SJCRH30 (cell line): ENCODE measurements around the gene SLAMF9. TPM values are rescaled to one million over a fixed set of nuclear protein-coding genes. Genes with fewer than 3 reads are reported as not detected.
A peak's percentile ranks its signal among the peaks of the same experiment; 100 is the strongest.

Experiments used
- DNase-seq, 2 experiments: peaks; one replicate each; pipeline ENCODE4 v3.0.0-alpha.2; 2015 to 2020
- H3K27ac ChIP-seq: fragments of 250-450 bp; sonication (Bioruptor Pico); 2 replicates; pipeline ENCODE4 v1.5.1; 2020; ENCODE audit warnings: mild to moderate bottlenecking, moderate library complexity
- H3K27me3 ChIP-seq: fragments of 250-450 bp; sonication (Bioruptor Pico); 2 replicates; pipeline ENCODE4 v1.5.1; 2020; ENCODE audit warnings: mild to moderate bottlenecking, moderate library complexity
- H3K36me3 ChIP-seq: fragments of 250-450 bp; sonication (Bioruptor Pico); 2 replicates; pipeline ENCODE4 v1.5.1; 2020; ENCODE audit warnings: mild to moderate bottlenecking, moderate library complexity
- H3K4me1 ChIP-seq: fragments of 250-450 bp; sonication (Bioruptor Pico); 2 replicates; pipeline ENCODE4 v1.5.1; 2020; ENCODE audit warnings: mild to moderate bottlenecking, moderate library complexity
- H3K4me3 ChIP-seq: fragments of 250-450 bp; sonication (Bioruptor Pico); 2 replicates; pipeline ENCODE4 v1.5.1; 2020; ENCODE audit warnings: mild to moderate bottlenecking, moderate library complexity
- H3K9me3 ChIP-seq: fragments of 250-450 bp; sonication (Bioruptor Pico); replicated peaks from 2 replicates; pipeline ENCODE4 v1.5.1; 2020; ENCODE audit warnings: mild to moderate bottlenecking, moderate library complexity
- total RNA-seq: library from RNA; depleted of rRNA; stranded (reverse); fragments of >200 nt; shearing (Covaris generic); gene quantifications from 2 replicates; pipeline ENCODE4 v1.2.3, GENCODE V29; 2014

The SLAMF9 gene
- total RNA-seq, 1 experiment from 2014 or later, result not detected

DNA sequence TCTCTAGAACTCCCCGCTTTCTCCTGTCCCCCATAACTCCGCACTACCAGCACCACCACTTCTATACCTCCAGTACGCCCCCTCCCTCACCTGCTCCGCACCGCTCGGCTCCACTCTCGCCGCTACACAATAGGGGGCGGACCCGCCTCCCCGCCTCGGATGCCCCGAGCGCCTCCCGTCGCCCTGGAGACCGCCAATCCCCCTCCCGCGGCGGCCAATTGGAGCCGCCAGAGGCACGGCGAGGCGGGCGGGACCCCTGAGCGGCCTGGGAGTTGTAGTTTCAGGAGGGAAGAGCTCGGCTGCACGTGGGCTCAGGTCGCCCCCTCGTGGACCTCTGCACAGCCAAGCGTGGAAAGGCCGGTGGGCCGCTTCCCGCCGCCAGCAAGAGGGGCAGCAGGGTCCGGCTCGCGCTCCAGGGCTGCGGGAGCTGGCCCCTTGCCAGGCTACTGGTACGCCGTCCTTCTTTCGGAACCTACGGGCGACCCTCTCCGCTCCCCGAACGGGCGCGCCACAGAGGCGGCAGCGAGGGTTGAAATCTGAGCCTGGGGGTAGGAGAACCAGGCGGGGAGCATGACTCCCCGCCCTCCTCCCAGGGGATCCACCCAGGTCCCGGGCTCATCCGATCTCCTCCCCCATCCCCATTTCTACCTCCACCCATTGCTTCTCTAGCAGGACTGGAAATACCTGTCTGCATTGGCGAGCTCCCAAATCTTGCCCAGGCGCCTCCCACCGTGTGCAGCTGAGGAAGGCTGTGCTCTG lies 8.4 kb downstream of the SLAMF9 start, which contains the start of gene IGSF9:
IGSF9 (minus strand) TSS at position 131 of the 759 bp plus-strand sequence. CDS start 2,159 bp downstream, outside the sequence.
- Histone ChIP-seq H3K4me3 (peak within 1 kb of the TSS; percentile 41), H3K27ac (no peak within 1 kb of the TSS), H3K4me1 (no peaks in the 10 kb centered on the region), H3K9me3 (no peaks in the 10 kb centered on the region), H3K27me3 (peaks cover 19% of the 10 kb centered on the region), H3K36me3 (no peaks in the 10 kb centered on the region)
- peak; percentile 79 for DNase-seq

- H3K27me3 ChIP-seq, result peaks cover 22% of the 10 kb centered on the region
- DNase-seq, result no peak
- H3K4me3 ChIP-seq, result peak overlapping the region; percentile 41
- H3K36me3 ChIP-seq, result no peaks in the 10 kb centered on the region
- H3K9me3 ChIP-seq, result no peaks in the 10 kb centered on the region
- no peaks in the 10 kb centered on the region for H3K4me1 ChIP-seq
- no peak overlapping the region for H3K27ac ChIP-seq
Measured at GRCh38 chr1:159944623-159945455, 9.2 kb downstream of the SLAMF9 start.

GRCh38 chr1:159943908-159944622 lies 10.0 kb downstream of the SLAMF9 start:
- Histone ChIP-seq H3K4me3 (no peak overlapping the region), H3K36me3 (no peaks in the 10 kb centered on the region), H3K27ac (no peak overlapping the region), H3K4me1 (no peaks in the 10 kb centered on the region), H3K9me3 (no peaks in the 10 kb centered on the region), H3K27me3 (peaks cover 25% of the 10 kb centered on the region)
- no peak for DNase-seq

DNA sequence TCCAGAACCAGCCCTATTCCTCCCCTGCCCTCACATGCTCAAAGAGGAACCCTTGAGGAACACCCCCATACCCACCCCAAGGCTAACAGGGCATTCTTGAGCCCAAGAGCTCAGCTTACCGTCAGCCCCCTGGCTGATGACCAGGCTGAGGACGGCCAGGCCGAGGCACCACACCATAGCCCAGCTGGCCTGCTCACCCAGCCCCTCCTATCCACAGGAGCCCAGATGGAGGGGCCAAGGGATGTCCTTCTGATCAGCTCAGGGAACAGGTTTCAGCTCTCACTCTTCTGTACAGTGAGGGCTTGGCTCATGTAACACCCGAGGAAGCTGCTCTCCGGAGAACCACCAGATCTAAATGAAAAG lies 10.8 kb downstream of the SLAMF9 start:
- DNase-seq, result no peak
- Histone ChIP-seq H3K36me3 (no peaks in the 10 kb centered on the region), H3K4me1 (no peaks in the 10 kb centered on the region), H3K4me3 (no peak overlapping the region), H3K9me3 (no peaks in the 10 kb centered on the region), H3K27me3 (peaks cover 25% of the 10 kb centered on the region), H3K27ac (no peak overlapping the region)

- peaks cover 25% of the 10 kb centered on the region for H3K27me3 ChIP-seq
- H3K36me3 ChIP-seq, result no peaks in the 10 kb centered on the region
- no peak overlapping the region for H3K4me3 ChIP-seq
Measured at GRCh38 chr1:159942632-159943277, 11.3 kb downstream of the SLAMF9 start.

GRCh38 chr1:159941591-159942560 lies 12.2 kb downstream of the SLAMF9 start:
- peaks cover 25% of the 10 kb centered on the region for H3K27me3 ChIP-seq
- H3K36me3 ChIP-seq, result no peaks in the 10 kb centered on the region
- DNase-seq, result no peak
- no peak overlapping the region for H3K4me3 ChIP-seq
- H3K9me3 ChIP-seq, result no peaks in the 10 kb centered on the region
- no peak overlapping the region for H3K27ac ChIP-seq
- 0 out of 2 replicates have a peak, but pooled peaks cover 2% of the 10 kb centered on the region for H3K4me1 ChIP-seq

More at GRCh38 chr1:159942632-159943277, 11.3 kb downstream of the SLAMF9 start:
- Histone ChIP-seq H3K27ac (no peak overlapping the region), H3K9me3 (no peaks in the 10 kb centered on the region), H3K4me1 (0 out of 2 replicates have a peak, but pooled peaks cover 2% of the 10 kb centered on the region)
- DNase-seq, result no peak

DNA sequence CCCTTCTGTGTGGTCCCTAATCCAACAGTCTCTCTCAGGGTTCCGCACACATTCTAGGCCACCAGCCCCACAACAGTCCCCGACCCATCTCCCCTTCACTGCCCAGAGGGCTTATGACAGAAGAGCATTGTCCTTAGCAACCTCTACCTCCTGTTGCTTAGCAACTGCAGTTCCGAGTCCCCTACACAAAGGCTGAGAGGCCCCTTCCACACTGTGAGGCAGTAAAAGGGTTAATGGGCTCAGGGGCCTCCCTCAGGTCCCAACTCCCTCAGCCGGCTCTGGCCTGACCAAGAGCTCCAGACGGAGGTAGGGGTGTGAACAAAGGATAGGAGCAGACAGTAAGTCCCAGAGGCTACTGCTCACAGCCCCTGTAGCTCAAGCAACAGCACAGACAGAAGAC lies 12.9 kb downstream of the SLAMF9 start:
- Histone ChIP-seq H3K4me1 (0 out of 2 replicates have a peak, but pooled peaks cover 2% of the 10 kb centered on the region), H3K9me3 (no peaks in the 10 kb centered on the region), H3K4me3 (no peak overlapping the region), H3K27ac (no peak overlapping the region), H3K36me3 (no peaks in the 10 kb centered on the region), H3K27me3 (peaks cover 25% of the 10 kb centered on the region)
- no peak for DNase-seq

- no peak for DNase-seq
- H3K4me3 ChIP-seq, result no peak overlapping the region
- H3K27ac ChIP-seq, result no peak overlapping the region
- H3K4me1 ChIP-seq, result 0 out of 2 replicates have a peak, but pooled peaks cover 2% of the 10 kb centered on the region
- peaks cover 21% of the 10 kb centered on the region for H3K27me3 ChIP-seq
- H3K36me3 ChIP-seq, result no peaks in the 10 kb centered on the region
- H3K9me3 ChIP-seq, result no peaks in the 10 kb centered on the region
Measured at GRCh38 chr1:159940006-159940620, 13.9 kb downstream of the SLAMF9 start.

- Histone ChIP-seq H3K4me3 (no peak overlapping the region), H3K4me1 (0 out of 2 replicates have a peak, but pooled peaks cover 2% of the 10 kb centered on the region), H3K27ac (no peak overlapping the region), H3K36me3 (no peaks in the 10 kb centered on the region), H3K27me3 (peaks cover 16% of the 10 kb centered on the region), H3K9me3 (no peaks in the 10 kb centered on the region)
- no peak for DNase-seq
Measured at GRCh38 chr1:159939678-159940002, 14.4 kb downstream of the SLAMF9 start.

GRCh38 chr1:159938905-159939677 lies 14.9 kb downstream of the SLAMF9 start:
- Histone ChIP-seq H3K36me3 (no peaks in the 10 kb centered on the region), H3K27me3 (peaks cover 13% of the 10 kb centered on the region; the same call in 1 of the 2 replicates), H3K4me1 (0 out of 2 replicates have a peak, but pooled peaks cover 2% of the 10 kb centered on the region), H3K4me3 (no peak overlapping the region), H3K27ac (no peak overlapping the region), H3K9me3 (no peaks in the 10 kb centered on the region)
- DNase-seq, result no peak

GRCh38 chr1:159938211-159938852 lies 15.7 kb downstream of the SLAMF9 start:
- no peaks in the 10 kb centered on the region for H3K36me3 ChIP-seq
- H3K4me1 ChIP-seq, result 0 out of 2 replicates have a peak, but pooled peaks cover 2% of the 10 kb centered on the region
- peaks cover 13% of the 10 kb centered on the region; the same call in 1 of the 2 replicates for H3K27me3 ChIP-seq
- H3K27ac ChIP-seq, result no peak overlapping the region
- DNase-seq, result peak in 1 of 2 experiments; percentile 36
- H3K4me3 ChIP-seq, result no peak overlapping the region
- no peaks in the 10 kb centered on the region for H3K9me3 ChIP-seq
